WERI-Rb-1 (cell line): ENCODE results near the gene SH3BP5.

ENCODE experiments used
- DNase-seq: peaks from one replicate; pipeline ENCODE4 v3.0.0-alpha.2; 2020
- H3K27ac ChIP-seq: fragments of 250-450 bp; sonication (Bioruptor Pico); 2 replicates; pipeline ENCODE4 v1.5.1; 2020; ENCODE audit warnings: mild to moderate bottlenecking, moderate library complexity
- H3K27me3 ChIP-seq: fragments of 250-450 bp; sonication (Bioruptor Pico); 2 replicates; pipeline ENCODE4 v1.5.1; 2021; ENCODE audit warnings: mild to moderate bottlenecking, low read depth, moderate library complexity; ENCODE audit not compliant: insufficient read depth, severe bottlenecking
- H3K36me3 ChIP-seq: fragments of 250-450 bp; sonication (Bioruptor Pico); 2 replicates; pipeline ENCODE4 v1.5.1; 2020; ENCODE audit warnings: mild to moderate bottlenecking, moderate library complexity
- H3K4me3 ChIP-seq: 2 replicates; pipeline ENCODE4 v1.5.1; 2011; ENCODE audit warnings: low read depth, mild to moderate bottlenecking, control low read depth, low read length
- H3K9me3 ChIP-seq: fragments of 250-450 bp; sonication (Bioruptor Pico); 2 replicates; pipeline ENCODE4 v1.5.1; 2021; ENCODE audit warnings: mild to moderate bottlenecking, moderate library complexity; ENCODE audit not compliant: severe bottlenecking
- TF ChIP-seq, protein P1 (sequence below): IDR thresholded peaks from 2 replicates; pipeline ENCODE4 v1.5.1; 2011; ENCODE audit warnings: low read depth, mild to moderate bottlenecking, control low read depth, inconsistent platforms, low read length

Gene SH3BP5

DNA sequence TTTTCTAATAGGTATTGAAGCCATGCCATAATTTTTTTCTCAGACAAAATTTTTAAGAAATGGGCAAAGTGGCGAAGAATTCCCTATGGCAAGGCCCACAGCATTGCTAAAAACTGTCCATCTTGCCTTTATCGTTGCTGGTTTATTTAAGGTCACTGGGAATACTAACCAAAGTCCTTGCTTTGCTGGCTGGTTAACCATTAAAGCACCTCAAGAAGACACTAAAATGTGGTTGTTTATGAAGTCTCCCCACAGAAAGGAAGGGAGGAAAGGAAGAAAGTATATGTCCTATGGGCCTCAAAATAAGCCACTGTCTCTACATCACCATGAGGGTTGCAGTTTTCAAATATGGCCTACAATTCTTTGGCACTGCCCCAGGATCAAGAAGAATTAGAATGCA, 13.2 kb downstream of the SH3BP5 start:
- no peak overlapping the region for H3K27ac ChIP-seq
- no peak overlapping the region for H3K4me3 ChIP-seq
- H3K27me3 ChIP-seq, result no peaks in the 10 kb centered on the region
- TF ChIP-seq, protein P1, sequence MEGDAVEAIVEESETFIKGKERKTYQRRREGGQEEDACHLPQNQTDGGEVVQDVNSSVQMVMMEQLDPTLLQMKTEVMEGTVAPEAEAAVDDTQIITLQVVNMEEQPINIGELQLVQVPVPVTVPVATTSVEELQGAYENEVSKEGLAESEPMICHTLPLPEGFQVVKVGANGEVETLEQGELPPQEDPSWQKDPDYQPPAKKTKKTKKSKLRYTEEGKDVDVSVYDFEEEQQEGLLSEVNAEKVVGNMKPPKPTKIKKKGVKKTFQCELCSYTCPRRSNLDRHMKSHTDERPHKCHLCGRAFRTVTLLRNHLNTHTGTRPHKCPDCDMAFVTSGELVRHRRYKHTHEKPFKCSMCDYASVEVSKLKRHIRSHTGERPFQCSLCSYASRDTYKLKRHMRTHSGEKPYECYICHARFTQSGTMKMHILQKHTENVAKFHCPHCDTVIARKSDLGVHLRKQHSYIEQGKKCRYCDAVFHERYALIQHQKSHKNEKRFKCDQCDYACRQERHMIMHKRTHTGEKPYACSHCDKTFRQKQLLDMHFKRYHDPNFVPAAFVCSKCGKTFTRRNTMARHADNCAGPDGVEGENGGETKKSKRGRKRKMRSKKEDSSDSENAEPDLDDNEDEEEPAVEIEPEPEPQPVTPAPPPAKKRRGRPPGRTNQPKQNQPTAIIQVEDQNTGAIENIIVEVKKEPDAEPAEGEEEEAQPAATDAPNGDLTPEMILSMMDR, result no peak
- no peak for DNase-seq
- H3K9me3 ChIP-seq, result no peaks in the 10 kb centered on the region
- peaks cover 6% of the 10 kb centered on the region for H3K36me3 ChIP-seq

DNA sequence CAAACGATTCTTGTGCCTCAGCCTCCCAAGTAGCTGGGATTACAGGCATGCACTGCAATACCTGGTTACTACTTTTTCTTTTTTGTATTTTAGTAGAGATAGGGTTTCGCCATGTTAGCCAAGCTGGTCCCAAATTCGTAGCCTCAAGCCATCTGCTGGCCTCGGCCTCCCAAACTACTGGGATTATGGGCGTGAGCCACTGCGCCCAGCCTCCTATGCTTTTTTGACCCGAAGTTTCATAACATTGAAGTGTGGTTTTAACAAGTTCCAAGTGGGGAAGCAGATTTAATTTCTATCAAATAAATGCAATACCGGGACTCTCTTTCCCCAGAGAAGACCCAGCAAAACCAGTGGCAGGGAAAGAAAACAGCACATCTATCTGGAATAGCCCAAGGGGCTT, 13.7 kb downstream of the SH3BP5 start:
- TF ChIP-seq, protein P1, result no peak
- H3K36me3 ChIP-seq, result peaks cover 4% of the 10 kb centered on the region; the same call in 1 of the 2 replicates
- H3K9me3 ChIP-seq, result no peaks in the 10 kb centered on the region
- DNase-seq, result no peak
- H3K4me3 ChIP-seq, result no peak overlapping the region
- no peaks in the 10 kb centered on the region for H3K27me3 ChIP-seq
- H3K27ac ChIP-seq, result no peak overlapping the region

DNA sequence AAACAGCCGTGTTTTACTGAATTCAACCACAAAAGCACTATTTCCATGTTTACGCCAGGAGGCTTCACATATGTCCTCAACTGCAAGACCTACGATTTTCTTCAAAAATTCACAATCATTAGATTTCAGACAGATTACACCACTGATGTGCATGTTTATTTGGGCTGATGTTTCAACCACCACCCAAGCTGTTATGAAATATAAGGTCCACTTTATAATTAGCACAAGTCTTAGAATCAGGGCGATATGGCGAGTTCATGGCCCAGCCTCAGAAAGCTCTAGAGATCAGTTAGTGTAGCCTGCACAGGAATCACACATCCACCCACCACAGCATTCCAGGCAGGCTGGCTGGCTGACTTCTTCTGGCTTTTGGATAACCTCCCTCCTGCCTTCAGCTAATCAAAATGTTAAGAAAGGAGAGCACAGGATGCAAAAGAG, 15.4 kb downstream of the SH3BP5 start:
- Histone ChIP-seq H3K4me3 (no peak overlapping the region), H3K36me3 (no peaks in the 10 kb centered on the region), H3K27me3 (no peaks in the 10 kb centered on the region), H3K27ac (no peak overlapping the region), H3K9me3 (no peaks in the 10 kb centered on the region)
- no peak for DNase-seq
- TF ChIP-seq, protein P1, result no peak

DNA sequence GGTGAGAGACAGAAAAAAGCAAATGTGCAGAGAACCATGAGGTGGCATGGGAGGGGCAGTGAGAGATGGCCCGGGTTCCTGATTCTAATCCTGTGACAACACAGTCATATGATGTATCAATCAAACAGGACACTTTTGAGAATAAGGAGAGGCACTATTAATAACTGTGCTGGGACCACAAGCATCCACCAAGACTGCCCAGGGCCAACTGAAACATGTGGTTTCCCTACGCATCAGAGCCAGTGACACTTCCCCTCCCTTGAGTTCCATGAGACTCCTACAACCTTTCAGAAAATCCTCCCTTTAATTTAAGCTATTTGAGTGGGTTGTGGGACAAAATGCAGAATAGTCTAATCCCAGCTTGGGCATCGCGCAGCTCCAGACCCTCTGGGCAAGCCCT, 17.4 kb downstream of the SH3BP5 start:
- TF ChIP-seq, protein P1, result no peak
- Histone ChIP-seq H3K4me3 (no peak overlapping the region), H3K27ac (no peak overlapping the region), H3K36me3 (peaks cover 17% of the 10 kb centered on the region), H3K9me3 (no peaks in the 10 kb centered on the region), H3K27me3 (no peaks in the 10 kb centered on the region)
- no peak for DNase-seq

DNA sequence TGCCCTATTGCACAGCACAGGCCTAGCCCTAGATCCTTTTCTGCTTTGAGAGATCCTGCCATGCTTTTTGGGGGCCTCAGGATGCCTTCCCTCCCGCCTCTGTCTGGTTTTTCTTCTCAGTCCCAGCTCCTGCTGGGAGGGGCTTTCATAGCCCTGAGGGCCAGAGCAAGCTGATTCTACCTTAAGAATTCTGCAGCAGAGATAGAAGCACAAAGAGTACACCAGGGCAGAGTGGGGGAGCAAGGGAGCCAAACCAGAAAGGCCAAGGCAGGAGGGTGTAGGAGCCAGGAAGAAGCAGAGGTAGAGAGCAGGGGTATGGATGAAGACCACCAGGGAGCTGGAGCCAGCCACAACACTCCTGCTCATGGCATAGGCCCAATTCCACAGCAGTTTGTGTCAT, 18.1 kb downstream of the SH3BP5 start:
- Histone ChIP-seq H3K27me3 (no peaks in the 10 kb centered on the region), H3K36me3 (peaks cover 18% of the 10 kb centered on the region), H3K9me3 (no peaks in the 10 kb centered on the region), H3K4me3 (no peak overlapping the region), H3K27ac (no peak overlapping the region)
- no peak for DNase-seq
- TF ChIP-seq, protein P1, result no peak

DNA sequence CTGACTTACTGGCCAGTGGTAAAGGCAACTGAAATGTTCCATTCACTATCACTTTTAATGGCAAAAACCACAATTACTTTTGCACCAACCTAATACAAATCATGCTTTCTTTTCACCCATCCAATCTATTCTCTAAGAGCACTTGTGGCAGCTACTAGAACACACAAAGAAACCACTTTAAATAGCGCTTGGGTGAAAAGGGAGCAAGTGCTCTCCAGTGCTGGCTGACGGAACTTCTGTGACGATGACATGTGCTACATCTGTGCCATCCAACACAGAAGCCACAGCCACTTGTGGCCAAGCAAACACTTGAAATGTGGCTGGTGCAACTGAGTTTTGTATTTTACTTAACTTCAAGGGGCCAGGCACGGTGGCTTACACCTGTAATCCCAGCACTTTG, 18.9 kb downstream of the SH3BP5 start:
- H3K27ac ChIP-seq, result no peak overlapping the region
- H3K9me3 ChIP-seq, result no peaks in the 10 kb centered on the region
- H3K27me3 ChIP-seq, result no peaks in the 10 kb centered on the region
- no peak overlapping the region for H3K4me3 ChIP-seq
- TF ChIP-seq, protein P1, result no peak
- DNase-seq, result no peak
- peaks cover 18% of the 10 kb centered on the region for H3K36me3 ChIP-seq
